HG03095 (cell line): ENCODE measurements around the gene MRPL55.
A peak's percentile ranks its signal among the peaks of the same experiment; 100 is the strongest.

ENCODE experiments used
- ATAC-seq: cut with Tn5 transposase; IDR thresholded peaks from one replicate; pipeline ENCODE4 v1.9.1; 2021; ENCODE audit warnings: moderate library complexity; ENCODE audit not compliant: unreplicated experiment

MRPL55 gene

DNA sequence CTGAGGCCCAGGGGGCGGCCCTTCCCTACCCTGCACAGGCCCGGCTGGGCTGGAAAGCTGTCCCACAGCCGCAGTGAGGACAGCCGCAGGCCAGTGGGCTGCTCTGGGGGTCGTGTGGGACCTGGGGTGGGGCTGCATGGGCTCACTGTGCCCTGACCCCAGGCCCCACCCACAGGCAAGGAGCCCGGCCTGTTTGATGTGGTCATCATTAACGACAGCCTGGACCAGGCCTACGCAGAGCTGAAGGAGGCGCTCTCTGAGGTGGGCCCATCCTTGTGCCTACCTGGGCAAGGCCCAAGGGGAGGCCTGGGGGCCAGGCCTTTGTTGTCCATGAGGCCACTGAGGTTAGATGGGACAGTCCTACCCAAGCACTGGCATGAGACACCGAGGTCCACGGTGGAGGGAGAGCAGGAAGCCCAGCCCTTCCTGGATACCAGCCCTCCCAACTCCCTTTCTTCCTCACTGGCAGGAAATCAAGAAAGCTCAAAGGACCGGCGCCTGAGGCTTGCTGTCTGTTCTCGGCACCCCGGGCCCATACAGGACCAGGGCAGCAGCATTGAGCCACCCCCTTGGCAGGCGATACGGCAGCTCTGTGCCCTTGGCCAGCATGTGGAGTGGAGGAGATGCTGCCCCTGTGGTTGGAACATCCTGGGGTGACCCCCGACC lies 39.2 kb upstream of the MRPL55 start:
- ATAC-seq, result no peak

DNA sequence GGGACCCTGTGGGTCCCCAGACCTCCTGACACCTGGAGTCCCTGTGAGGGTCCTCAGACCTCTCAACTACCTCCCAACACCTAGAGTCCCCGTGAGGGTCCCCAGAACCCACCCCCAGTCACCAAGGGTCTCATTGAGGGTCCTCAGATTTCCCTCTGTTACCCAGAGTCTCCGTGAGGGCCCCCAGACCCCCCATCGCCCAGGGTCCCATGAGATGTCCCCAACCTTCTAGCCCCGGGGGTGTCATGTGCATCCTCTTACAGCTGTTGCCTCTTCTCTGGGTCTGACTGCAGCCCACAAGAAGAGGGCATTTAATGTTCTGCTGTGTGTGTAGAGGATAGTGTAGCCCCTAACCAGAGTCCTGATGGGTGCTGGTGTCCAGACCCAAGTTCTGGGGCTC lies 38.7 kb upstream of the MRPL55 start:
- no peak for ATAC-seq

DNA sequence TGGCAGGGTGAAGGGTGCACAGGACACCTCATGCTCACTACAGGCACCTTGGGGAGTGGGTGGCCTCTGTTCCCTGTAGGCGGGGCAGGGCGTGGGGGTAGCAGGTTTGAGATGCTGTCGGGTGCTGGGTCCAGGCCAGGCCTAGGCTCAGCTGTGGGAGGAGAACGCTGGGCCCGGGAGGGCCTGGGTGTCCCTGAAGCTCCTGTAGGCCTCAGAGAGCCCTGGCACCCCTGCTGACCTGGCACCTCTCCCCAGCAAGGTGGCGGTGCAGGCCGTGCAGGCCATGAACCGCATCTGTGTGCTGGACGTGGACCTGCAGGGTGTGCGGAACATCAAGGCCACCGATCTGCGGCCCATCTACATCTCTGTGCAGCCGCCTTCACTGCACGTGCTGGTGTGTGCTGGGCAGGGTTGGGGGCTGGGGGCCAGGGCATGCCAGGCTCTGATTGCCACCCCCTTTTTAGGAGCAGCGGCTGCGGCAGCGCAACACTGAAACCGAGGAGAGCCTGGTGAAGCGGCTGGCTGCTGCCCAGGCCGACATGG lies 38.1 kb upstream of the MRPL55 start:
- ATAC-seq, result no peak

DNA sequence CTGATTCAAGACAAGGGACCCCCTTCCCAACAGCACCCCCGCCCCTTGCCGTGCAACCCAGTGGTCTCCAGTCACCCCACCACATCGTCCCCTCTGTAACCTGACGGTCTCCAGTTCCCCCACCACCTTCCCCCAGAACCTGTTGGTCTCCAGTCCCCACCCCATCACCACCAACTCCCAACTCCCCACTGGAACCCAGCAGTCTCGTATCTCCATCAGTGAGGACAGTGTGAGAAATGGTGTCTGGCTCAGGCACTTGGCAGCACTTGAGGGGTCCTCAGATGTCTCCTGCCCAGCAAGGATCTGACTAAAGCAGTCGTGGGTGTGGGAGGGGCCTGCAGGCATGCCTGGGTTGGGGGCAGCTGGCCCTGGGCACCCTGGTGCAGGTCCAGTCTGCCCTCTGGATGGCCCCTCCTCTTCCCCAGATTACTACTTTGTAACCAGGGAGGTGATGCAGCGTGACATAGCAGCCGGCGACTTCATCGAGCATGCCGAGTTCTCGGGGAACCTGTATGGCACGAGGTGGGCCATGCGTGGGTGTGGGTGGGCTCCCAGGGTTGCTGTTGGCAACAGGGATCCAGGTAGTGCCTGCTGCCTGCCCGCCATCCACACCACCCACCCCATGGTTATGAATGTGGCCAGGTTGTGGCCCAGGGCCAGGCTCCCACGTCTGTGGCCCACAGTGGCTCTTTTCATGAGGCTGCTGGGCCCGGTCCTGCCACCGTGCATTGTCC lies 37.5 kb upstream of the MRPL55 start:
- no peak for ATAC-seq

DNA sequence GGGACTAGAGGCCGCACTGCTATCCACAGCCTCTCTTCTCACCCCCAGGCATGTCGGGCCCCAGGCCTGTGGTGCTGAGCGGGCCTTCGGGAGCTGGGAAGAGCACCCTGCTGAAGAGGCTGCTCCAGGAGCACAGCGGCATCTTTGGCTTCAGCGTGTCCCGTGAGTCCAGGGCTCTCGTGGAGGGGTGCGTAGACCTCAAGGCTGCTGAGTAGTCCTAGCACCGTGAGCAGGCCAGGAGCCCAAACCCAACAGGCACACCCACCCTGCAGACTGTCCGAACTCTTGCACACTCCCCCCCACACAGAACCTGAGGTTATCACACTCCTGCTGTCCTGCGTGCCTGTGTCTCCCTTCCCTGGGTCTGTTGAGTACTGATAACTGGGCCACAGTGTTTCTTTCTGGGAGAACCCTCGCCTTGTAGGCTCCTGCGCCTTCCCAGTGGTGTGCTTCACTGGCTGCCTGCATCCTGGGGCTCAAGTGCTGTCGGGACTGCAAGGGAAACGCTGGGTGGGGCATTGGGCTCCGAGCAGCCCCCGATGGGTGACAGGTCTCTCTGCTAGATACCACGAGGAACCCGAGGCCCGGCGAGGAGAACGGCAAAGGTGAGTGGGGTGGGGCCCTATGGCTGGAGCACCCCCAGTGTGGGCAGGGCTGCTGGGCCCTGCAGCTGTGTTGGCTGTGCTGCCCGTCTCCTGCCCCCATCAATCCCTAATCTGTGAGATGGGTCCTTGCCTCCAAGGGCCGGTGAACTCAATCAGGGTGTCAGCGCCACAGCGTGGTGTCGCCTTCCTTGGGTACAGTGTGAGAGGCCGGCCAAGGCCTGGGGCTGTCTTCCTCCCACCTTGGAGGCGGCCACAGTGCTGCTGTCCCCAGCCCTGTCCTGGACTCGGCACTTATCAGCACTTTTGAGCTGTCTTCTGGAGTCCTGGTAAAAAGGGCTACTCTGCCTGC lies 36.6 kb upstream of the MRPL55 start:
- no peak for ATAC-seq

DNA sequence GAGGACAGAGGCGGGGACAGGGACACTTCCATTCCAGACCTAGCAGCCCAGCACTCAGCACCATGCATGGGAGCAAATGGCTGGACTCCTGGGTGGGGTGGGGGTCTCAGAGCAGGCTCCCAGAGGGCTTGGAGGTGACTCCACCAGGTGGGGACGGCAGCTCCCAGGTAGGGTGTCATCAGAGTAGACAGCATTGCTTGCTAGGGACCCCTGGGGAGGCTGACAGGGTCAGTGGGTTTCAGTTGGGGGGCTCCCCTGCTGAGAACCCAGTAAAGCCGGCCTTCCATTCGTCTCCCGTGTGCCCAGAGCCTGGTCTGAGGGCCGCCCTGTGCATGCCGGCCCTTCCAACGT lies 35.9 kb upstream of the MRPL55 start:
- no peak for ATAC-seq

DNA sequence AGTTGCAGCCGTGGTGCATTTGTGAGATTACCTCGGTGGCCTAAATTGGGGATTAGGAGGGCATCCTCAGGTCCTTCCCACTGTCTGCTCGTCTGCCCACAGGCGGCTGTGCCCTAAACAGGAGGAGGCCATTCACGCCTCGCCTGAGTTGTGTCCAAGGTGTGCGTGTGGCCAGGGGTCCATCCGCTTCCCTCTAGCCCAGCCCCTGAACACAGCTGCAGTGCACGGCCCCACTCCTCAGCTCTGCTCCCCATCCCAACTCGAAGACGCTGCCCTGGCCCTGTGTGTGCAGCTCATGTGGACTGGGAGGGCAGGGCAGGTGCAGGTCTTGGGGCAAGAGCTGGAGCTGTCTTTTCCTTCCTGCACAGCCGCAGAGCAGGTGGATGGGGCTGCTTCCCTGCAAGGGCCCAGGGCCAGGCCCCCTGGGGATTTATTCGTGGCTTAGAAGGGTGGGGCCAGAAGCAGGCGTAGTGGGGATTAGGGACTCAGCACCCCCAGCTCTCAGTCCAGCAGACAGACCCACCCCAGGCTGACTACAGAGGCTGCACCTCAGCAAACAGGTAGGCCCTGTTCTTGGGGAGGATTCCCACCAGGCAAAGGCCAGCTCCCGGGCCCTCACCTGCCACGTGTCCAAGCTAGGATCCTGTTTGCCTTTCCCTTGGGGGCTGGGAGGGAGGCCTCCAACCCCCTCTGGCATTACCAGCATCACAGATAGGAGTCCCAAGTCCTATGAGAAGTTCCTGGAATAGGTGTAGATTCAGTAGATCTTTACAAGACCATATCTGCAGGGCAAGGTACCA lies 35.3 kb upstream of the MRPL55 start:
- ATAC-seq, result no peak

DNA sequence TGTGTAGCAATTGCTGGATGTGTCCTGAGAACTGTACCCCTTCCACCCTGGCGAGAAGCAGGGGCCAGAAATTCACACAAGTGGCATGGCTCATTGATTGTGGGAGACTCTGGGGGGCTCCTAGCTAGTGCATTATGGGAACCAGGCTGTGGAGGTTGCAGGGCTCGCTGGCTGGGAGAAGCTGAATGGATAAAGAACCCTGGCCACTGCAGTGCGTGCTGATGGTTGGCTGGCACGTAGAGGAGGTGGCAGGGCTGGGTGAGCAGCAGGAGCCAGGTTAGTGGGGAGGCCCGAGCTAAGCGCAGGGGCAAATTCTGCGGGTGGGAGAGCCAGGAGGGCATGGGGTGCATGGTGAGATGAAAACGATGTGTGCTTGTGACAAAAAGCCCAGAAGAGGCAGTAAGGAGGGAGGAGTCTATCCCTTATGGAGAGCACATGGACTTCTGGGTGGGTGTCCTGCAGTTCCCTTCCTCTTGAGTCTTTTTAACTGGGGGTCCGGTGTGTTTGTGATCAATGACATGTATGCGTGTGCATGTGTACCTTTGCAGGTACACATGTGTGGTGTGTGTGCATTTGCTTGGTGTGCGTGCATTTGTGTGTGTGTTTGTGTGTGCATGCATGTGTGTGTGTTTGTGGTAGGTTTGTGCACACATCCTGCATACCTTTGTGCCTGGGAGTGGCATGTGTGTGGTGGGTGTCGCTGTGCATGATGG lies 34.5 kb upstream of the MRPL55 start:
- ATAC-seq, result no peak

DNA sequence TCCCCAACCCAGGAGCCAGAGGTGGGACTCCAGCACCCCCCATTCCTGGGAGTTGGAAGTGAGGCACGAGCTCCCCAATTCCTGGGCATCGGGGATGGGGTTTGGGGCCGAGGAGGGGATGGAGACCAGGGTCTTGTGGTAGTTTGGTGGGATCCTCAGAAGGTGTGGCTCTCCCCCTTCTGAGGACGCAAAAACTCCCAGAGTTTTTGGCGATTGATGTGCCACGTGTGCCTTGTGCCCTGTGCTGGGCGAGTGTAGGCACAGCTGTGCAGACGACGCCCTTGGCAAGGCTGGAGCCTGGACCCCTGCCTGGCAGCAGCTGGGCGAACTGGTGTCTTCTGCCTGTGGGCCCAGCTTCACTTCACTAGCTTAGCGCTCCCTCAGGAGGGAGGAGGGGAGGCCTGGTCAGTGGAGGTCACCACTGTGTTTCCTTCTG lies 33.6 kb upstream of the MRPL55 start:
- ATAC-seq, result no peak

DNA sequence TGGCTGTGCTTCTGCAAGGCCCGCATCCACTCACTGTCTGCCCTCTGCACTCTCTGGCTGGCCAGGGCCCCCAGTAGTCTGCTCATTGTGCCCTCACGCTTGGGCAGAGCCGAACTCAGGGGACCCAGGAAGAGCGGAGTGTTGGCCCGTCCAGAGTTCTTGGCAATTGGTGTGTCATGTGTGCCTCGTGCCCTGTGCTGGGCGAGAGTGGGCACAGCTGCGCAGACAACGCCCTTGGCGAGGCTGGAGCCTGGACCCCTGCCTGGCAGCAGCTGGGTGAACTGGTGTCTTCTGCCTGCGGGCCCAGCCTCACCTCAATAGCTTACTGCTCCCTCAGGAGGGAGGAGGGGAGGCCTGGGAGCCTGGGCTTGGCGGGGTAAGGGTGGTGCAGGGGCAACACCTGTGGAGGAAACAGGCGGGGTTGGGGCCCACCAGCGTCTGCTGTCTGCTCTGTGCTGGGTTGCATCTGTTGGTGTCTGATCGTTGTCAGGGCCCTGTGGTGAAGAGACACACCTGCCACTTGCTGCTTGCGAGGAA lies 33.1 kb upstream of the MRPL55 start:
- ATAC-seq, result no peak

DNA sequence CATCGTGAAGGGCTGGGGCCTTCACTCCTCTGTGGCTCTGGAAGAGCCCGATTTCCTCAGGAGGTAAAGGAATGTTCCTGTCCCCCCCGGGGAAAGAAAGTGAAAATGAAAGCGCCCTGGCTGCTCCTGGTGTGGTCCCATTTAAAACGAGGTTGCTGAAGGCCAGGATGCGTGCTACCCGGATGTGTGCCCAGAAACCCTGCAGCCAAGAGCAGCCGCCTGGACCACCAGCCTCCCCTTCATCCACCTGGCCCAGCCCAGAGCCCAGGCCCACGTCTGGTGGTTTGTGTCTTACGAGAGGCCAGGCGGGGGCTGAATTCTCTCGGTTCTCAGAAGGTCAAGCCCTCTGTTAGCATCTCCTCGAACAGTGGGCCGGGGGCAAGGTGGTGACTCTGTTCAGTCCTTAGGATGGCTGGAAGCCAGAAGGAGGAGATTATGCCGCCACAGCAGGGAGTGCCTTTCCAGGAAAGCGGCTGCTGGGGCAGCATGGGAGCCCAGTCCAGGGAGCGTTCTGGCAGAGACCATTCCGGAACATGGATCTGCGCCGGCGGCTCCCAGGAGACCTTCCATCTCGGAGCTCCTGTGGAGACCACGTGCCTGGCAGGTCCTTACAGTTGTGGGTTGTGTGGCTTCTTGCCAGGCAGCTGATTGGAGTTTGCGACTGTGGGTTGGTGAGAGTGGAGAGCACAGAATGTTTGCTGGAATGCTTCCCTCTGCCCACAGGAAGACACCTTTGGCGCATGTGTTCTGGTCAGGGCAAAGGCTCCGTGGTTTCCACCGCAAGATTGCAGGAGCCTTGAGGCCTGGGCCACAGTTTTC lies 32.3 kb upstream of the MRPL55 start:
- no peak for ATAC-seq

DNA sequence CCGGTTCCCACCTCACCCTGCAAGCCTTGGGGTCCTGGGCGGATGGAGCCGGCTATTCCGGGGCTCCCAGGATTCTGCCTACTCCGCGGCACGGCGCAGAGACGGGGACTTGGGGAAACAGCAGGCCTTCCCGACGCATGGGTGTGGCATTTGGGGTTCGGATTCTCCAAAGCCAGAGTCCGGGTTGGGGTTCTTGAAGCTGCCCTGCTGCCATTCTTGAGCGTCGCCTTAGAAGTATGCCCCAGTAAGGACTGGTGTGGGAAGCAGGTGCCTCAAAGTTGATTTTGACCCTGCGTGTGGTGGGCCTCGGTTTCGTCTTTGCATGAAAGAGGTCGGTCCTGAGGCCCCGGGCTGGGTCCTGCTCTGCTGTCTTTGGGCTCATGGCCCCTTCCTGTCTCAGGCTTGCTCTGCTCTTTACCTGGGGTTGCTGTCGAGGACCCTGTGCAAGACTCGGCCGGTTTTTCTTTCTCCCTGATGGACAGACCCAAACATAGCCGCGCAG lies 31.7 kb upstream of the MRPL55 start:
- ATAC-seq, result no peak

DNA sequence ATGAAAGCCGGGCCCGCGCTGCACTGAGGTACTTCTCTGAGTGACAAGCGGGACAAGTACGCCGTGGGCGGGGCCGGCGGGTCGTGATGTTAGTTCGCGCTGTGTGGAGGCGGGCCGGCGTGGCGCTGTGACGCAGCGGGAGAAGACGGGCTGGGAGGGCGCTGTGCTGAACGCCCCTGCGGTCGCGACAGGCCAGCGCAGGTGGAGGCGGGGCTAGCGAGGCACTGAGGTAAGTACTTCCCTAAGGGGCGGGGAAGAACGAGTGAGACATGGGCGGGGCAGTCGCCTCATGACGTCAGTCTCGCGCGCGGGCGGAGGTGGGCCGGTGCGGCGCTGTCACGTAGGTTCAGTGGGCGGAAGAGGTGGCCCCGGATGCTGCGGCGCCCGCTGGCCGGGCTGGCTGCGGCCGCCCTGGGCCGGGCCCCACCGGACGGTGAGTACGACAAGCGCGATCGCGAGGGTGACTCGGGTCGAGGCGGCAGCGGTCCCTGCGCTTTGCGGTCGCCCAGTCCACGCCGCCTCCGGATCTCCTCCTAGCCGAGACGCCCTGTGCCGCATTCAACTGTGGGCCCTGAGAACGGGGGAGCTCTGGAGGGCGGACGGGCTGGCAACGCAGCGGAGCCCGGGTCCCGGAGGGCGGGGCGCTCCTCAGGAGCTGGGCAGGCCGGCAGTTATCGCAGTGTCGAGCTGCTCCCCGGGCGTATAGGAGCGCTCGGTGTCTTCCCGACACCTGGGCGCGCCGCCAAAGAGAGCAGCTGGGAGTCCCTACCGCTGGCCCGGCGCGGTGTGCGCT lies 31.0 kb upstream of the MRPL55 start, which contains the start of gene GUK1:
Gene GUK1, plus strand, starts transcription at position 349 of the 793 bp plus-strand sequence. Its CDS starts 24 bp downstream, at position 373.
- peak; percentile 87 for ATAC-seq

DNA sequence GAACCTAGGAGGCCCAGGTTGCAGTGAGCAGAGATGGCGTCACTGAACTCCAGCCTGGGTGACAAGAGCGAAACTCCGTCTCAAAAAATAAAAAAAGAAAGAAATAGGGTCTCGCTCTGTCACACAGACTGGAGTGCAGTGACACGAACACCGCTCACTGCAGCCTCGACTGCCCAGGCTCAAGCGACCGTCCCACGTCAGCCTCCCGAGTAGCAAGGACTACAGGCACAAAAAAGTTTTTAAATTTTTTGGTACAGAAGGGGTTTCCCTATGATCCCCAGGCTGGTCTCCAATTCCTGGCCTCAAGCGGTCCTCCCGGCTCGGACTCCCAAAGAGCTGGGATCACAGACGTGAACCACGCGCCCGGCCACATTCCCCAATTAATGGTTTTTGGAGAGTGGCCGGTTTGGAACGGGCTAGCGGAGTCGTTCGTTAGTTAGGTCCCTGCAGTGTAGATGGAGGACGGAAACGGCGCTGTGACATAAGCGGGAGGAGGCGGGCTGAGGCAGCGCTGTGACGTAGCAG lies 30.4 kb upstream of the MRPL55 start:
- no peak for ATAC-seq

DNA sequence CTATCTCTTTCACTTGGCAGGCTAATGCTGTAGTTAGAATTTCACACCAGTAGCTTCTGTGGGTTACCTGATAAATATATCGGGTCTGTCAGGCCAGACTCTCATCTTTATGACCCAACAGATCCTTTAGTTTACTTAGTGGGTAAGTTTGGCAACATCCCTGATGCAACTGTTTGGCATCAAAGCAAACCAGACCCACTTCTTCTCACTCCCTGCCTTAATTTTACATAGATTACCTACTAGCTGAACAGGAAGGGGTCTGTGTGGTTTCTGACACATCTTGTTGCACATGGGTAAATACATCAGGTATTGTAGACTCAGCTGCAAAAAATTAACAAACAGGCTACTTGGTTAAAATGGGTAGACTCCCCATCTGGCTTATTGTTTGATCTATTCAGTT lies 27.8 kb upstream of the MRPL55 start:
- ATAC-seq, result no peak

DNA sequence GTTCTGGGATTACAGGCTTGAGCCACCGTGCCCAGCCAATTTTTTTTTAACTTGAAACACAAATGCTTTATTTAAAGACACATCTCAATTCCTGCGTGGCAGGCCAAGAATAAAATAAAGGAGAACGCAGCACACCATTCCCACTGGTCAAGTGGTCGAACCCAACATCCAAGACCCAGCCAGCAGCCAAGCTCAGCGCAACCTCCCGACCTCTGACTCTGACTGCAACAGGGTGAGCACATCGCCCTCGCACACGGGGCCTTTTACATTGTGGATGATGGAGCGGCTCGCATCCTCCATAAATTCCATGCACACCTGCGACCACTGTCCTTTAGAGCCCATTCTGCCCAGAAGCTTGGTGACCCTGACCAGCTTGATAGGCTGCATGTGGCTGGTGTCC lies 25.5 kb upstream of the MRPL55 start:
- no peak for ATAC-seq

DNA sequence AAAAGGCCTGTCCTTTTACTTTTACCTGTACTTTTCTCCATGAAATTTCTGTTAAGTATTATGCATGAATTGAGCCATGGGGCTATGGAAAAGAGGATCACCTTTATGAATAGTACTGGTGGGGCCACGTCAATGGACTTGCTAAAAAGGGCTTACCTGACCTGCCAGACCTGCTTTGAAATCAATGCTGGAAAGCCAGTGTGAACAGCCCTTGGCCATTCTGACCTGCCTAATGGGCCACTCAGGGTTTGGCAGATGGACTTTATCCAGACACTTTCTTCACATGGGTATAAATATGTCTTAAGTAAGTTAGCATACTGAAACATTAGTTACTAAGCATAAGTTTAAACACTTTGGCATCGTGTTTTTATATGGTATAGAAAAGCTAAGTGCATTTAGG lies 22.7 kb upstream of the MRPL55 start:
- no peak for ATAC-seq
